Ovary (tissue), 9 donors: ENCODE results near the gene IVD. TPM values are rescaled to one million over a fixed set of nuclear protein-coding genes. Genes with fewer than 3 reads are reported as not detected.
"Not testable (repeated sequence)": the region's sequence is repeated elsewhere in the genome, so short reads cannot be mapped to it uniquely, and the experiment has no call there.

Experiments
- DNase-seq, 5 donors: peaks; one replicate each; pipeline ENCODE4 v3.0.0-alpha.2; 2019 to 2020
- H3K27ac ChIP-seq, 2 donors: fragments of 200-600 bp; one replicate each; pipeline versions ENCODE4 v1.5.1 to v1.8.0; 2019 to 2022
- H3K27me3 ChIP-seq: fragments of 200-600 bp; one replicate; pipeline ENCODE4 v1.8.0; 2022
- H3K36me3 ChIP-seq: fragments of 200-600 bp; sonication (generic); one replicate; pipeline ENCODE4 v1.5.1; 2019
- H3K4me1 ChIP-seq: one replicate; pipeline ENCODE4 v1.8.1; 2013; ENCODE audit warnings: mild to moderate bottlenecking, moderate library complexity; ENCODE audit not compliant: insufficient read depth
- H3K4me3 ChIP-seq: fragments of 200-600 bp; sonication (generic); one replicate; pipeline ENCODE4 v1.5.1; 2017
- H3K9me3 ChIP-seq, 2 donors: fragments of 200-600 bp in 1 of 2; sonication (generic) in 1 of 2; one replicate each; pipeline versions ENCODE4 v1.5.1 to v1.8.1; 2013 to 2019; ENCODE audit warnings: mild to moderate bottlenecking in 1 of 2, moderate library complexity in 1 of 2
- CTCF ChIP-seq, 3 donors: fragments of 450-650 bp in 2 of 3; fragments of 200-600 bp in 1 of 3; IDR thresholded peaks; one replicate each; pipeline versions ENCODE4 v1.5.1 to v1.8.0; 2016 to 2022; ENCODE audit warnings: antibody characterized with exemption in 3 of 3, mild to moderate bottlenecking in 1 of 3
- EP300 ChIP-seq: sonication (generic); formaldehyde crosslinking; IDR thresholded peaks from one replicate; pipeline ENCODE4 v1.6.1; 2017; ENCODE audit warnings: antibody characterized with exemption
- POLR2A ChIP-seq: fragments of 450-650 bp; IDR thresholded peaks from one replicate; pipeline ENCODE4 v1.6.1; 2017; ENCODE audit warnings: antibody characterized with exemption, mild to moderate bottlenecking, moderate library complexity
- WGBS, 3 donors: extraction: QIAGEN DNeasy Blood & Tissue Kit in 1 of 3; methylation state at CpG; one replicate each; pipeline versions ENCODE4 v1.1.5 to v1.1.7; 2013 to 2017; 5-methylcytosine and 5-hydroxymethylcytosine counted together
- intact Hi-C, 4 donors: fragments of 100-400 bp; cut with DNase I; formaldehyde crosslinking; loops; one replicate each; pipeline versions ENCODE4 v1.11.0 to v1.15.1; 2022 to 2023
- polyA plus RNA-seq, 2 donors: library from polyadenylated mRNA; stranded (reverse); fragments of 200-250 nt in 1 of 2; fragments of 350-450 nt in 1 of 2; fragmentation: Illumina TruSeq in 1 of 2; extraction: RNeasy Lipid Tissue Mini Kit (QIAGEN cat#74804) in 1 of 2; gene quantifications; one replicate each; pipeline ENCODE4 v1.2.3, GENCODE V29; 2013 to 2014
- total RNA-seq, 7 donors: library from RNA; depleted of rRNA in 2 of 7; stranded (reverse); fragments of >200 nt in 2 of 7; fragmentation: NEBNext Ultra II Directional in 3 of 7; extraction: Animal tissue kit (Norgen Biotek cat#: 25700) in 3 of 7; gene quantifications; one replicate each; pipeline versions ENCODE4 v1.1.0 to v1.2.4, GENCODE V29; 2016 to 2023
- donor health status: DM: no; HTN: no; CAD: no; lungs with moderate emphysema.
- donor health status: DM: no; HTN: no; CAD: no.
- donor health status: Bipolar disorder and iron deficiency.
- donor health status: DM: yes; HTN: yes; CAD: no.
- donor health status: DM: no; HTN: no; CAD: no.
- donor health status: DM: yes; HTN: yes; CAD: no.

Gene IVD
- total and polyA plus RNA-seq, 9 donors = 51.5 to 105 (median 91.7) TPM

DNA sequence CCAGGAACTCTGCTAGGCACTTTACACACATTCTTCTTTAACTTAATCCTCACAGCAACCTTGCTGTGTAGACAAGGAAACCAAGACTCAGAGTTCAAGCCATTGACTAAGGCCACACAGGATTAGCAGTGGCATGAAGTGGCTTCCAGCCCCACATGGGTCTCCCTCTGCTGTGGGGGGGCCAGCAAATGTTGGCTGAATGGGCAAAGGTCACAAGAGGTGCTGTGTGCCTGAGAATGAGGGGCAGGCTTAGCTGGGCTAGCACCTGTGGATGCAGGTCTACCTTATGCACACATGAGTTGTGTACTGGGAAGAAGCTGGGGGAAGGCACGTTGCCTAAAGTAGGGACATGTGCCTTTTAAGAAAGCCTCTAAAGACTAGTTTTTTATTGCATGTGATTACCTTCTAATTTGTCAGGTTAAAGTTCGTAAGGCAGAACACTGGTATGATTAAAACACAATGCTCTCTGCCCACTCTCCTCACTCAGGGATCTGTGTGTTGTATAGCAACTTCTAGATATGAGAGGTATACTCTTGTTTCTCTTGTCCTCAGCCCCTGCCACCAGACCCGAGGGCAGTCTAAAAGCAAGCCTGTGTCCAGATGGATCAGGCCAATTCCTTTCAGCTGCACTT is 46.0 kb downstream of the IVD start:
- 81 to 85% (median 84%) methylated on average over 3 of the region's 3 CpGs for WGBS, 3 donors
- Histone ChIP-seq H3K4me3 (no peak overlapping the region), H3K27ac (no peak overlapping the region), H3K4me1 (peaks cover 9% of the 10 kb centered on the region), H3K27me3 (no peaks in the 10 kb centered on the region), H3K36me3 (no peaks in the 10 kb centered on the region), H3K9me3 (no peaks in the 10 kb centered on the region)
- TF ChIP-seq POLR2A (no peak), EP300 (no peak), CTCF (IDR thresholded peaks at IDR 0.05) (no peak)
- intact Hi-C loops = no loop called here
- DNase-seq = no peak

DNA sequence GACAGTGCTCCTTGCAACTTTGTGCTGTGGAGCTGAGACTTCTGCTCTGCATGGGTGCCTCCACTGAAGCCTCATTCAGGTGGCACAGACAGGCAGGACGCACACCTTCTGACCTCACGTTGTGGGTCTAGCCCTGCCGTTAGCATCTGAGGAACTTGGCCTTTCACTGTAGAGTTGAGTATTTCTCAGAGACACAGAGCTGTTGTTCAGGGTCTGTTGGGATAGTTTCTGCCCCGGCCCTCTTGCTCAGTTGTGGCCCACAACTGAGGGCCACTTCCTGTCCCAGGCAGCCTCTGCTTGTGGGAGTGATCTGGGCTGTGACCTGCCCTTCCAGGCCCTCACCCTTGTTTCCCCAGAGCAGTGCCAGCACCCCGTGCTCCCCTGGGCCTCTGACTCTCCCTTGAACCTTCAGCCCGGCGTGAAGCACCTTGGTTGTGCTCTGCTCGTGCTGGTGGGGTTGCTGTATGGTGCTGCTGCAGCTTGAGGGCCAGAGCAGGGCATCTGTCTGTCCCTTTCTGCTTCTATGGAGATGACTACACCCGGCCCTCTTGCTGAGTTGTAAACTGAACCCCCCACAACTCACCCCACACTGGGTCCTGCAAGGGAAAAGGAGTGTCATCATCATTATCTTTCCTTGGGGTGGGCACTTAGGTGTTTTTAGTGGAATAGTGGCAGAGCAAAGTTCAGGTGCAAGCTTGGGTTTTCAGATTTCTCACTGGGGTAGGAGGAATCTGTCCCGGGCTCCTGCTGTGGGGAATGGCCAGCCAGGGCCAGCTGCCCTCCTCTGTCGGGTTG is 46.9 kb downstream of the IVD start:
- Histone ChIP-seq H3K4me3 (no peak overlapping the region), H3K27me3 (no peaks in the 10 kb centered on the region), H3K27ac (no peak overlapping the region), H3K36me3 (no peaks in the 10 kb centered on the region), H3K9me3 (no peaks in the 10 kb centered on the region), H3K4me1 (peaks cover 11% of the 10 kb centered on the region)
- intact Hi-C loops = no loop called here
- TF ChIP-seq EP300 (no peak), POLR2A (no peak), CTCF (IDR thresholded peaks at IDR 0.05) (no peak)
- no peak for DNase-seq
- 64 to 72% (median 66%) methylated on average over 11 of the region's 11 CpGs for WGBS, 3 donors

GRCh38 chr15:40453941-40454340 is 48.3 kb downstream of the IVD start:
- intact Hi-C loops, H3K36me3 ChIP-seq, H3K27me3 ChIP-seq, H3K27ac ChIP-seq, H3K4me3 ChIP-seq, H3K9me3 ChIP-seq, DNase-seq: not testable (repeated sequence)
- 65 to 82% (median 67%) methylated on average over 3 of the region's 3 CpGs for WGBS, 3 donors
- H3K4me1 ChIP-seq = peaks cover 11% of the 10 kb centered on the region

- TF ChIP-seq POLR2A (no peak), CTCF (IDR thresholded peaks at IDR 0.05) (no peak), EP300 (no peak)
- DNase-seq = no peak
- no peak overlapping the region for H3K4me3 ChIP-seq
- H3K36me3 ChIP-seq = no peaks in the 10 kb centered on the region
- no peaks in the 10 kb centered on the region for H3K27me3 ChIP-seq
- no peaks in the 10 kb centered on the region for H3K9me3 ChIP-seq
- H3K4me1 ChIP-seq = peaks cover 11% of the 10 kb centered on the region
- intact Hi-C loops = no loop called here
- no peak overlapping the region for H3K27ac ChIP-seq
- WGBS, 3 donors = 32 to 49% (median 46%) methylated on average over 9 of the region's 9 CpGs
These were observed 49.4 kb downstream of the IVD start for GRCh38 chr15:40454904-40455391.

GRCh38 chr15:40456299-40456712 is 50.7 kb downstream of the IVD start:
- Histone ChIP-seq H3K4me3 (no peak overlapping the region), H3K4me1 (peaks cover 11% of the 10 kb centered on the region), H3K36me3 (no peaks in the 10 kb centered on the region), H3K27me3 (no peaks in the 10 kb centered on the region), H3K27ac (no peak overlapping the region), H3K9me3 (no peaks in the 10 kb centered on the region)
- intact Hi-C loops = no loop called here
- DNase-seq = peak in 4 of 5 donors; percentile 36 to 61 (median 44)
- TF ChIP-seq EP300 (no peak), CTCF (IDR thresholded peaks at IDR 0.05) (no peak), POLR2A (no peak)
- WGBS, 3 donors = 41 to 59% (median 47%) methylated on average over 7 of the region's 7 CpGs
